GM19468 (cell line): Measurements from ENCODE around the gene ANKRD52.

ENCODE experiments used
- ATAC-seq: cut with Tn5 transposase; IDR thresholded peaks from one replicate; pipeline ENCODE4 v1.9.1; 2021; ENCODE audit warnings: mild to moderate bottlenecking, moderate library complexity, moderate number of reproducible peaks; ENCODE audit not compliant: unreplicated experiment; ENCODE audit errors: extremely low read depth

ANKRD52 gene

GRCh38 chr12:56243731-56244181, 14.4 kb downstream of the ANKRD52 start:
- ATAC-seq: no peak

- no peak for ATAC-seq
Measured at GRCh38 chr12:56242986-56243385, 15.2 kb downstream of the ANKRD52 start.

- no peak for ATAC-seq
Measured at GRCh38 chr12:56241424-56242303, 16.5 kb downstream of the ANKRD52 start.

- no peak for ATAC-seq
Measured at GRCh38 chr12:56237552-56237951, 20.6 kb downstream of the ANKRD52 start.

GRCh38 chr12:56236985-56237384, 21.2 kb downstream of the ANKRD52 start:
- no peak for ATAC-seq

GRCh38 chr12:56236091-56236490, 22.1 kb downstream of the ANKRD52 start:
- no peak for ATAC-seq

- no peak for ATAC-seq
Measured at GRCh38 chr12:56234746-56235436, 23.3 kb downstream of the ANKRD52 start.

- no peak for ATAC-seq
Measured at GRCh38 chr12:56231184-56231582, 27.0 kb downstream of the ANKRD52 start.

- no peak for ATAC-seq
Measured at GRCh38 chr12:56230432-56231183, 27.6 kb downstream of the ANKRD52 start.

GRCh38 chr12:56229916-56230431, 28.2 kb downstream of the ANKRD52 start, which contains the start of gene SLC39A5:
TSS of gene SLC39A5 (plus strand) at chr12:56230051. CDS start at chr12:56231275, 1,224 bp downstream.
- no peak for ATAC-seq

- no peak for ATAC-seq
Measured at GRCh38 chr12:56229082-56229481, 29.1 kb downstream of the ANKRD52 start.

GRCh38 chr12:56224954-56225353, 33.2 kb downstream of the ANKRD52 start:
- ATAC-seq: no peak

- peak; percentile 45 for ATAC-seq
Measured at GRCh38 chr12:56224102-56224701, 34.0 kb downstream of the ANKRD52 start, which contains the start of gene NABP2. TSS of gene NABP2 (plus strand) at chr12:56224342. CDS start at chr12:56224857, 515 bp downstream.

- no peak for ATAC-seq
Measured at GRCh38 chr12:56223571-56224101, 34.5 kb downstream of the ANKRD52 start.

GRCh38 chr12:56222531-56222895, 35.7 kb downstream of the ANKRD52 start:
- no peak for ATAC-seq

- ATAC-seq: peak; percentile 69
Measured at GRCh38 chr12:56221757-56222530, 36.2 kb downstream of the ANKRD52 start, which contains the start of gene RNF41. TSS of gene RNF41 (minus strand) at chr12:56221922. CDS start at chr12:56214047, 7,875 bp downstream.

- no peak for ATAC-seq
Measured at GRCh38 chr12:56221232-56221756, 36.9 kb downstream of the ANKRD52 start.

GRCh38 chr12:56220611-56221231, 37.5 kb downstream of the ANKRD52 start:
- ATAC-seq: no peak
